Hepatocyte (in vitro differentiated cells): ENCODE data around the gene AXIN1. TPM values are rescaled to one million over a fixed set of nuclear protein-coding genes. Genes with fewer than 3 reads are reported as not detected.
A peak's percentile ranks its signal among the peaks of the same experiment; 100 is the strongest.
"Not testable (repeated sequence)": the region's sequence is repeated elsewhere in the genome, so short reads cannot be mapped to it uniquely, and the experiment has no call there.

Experiments used
- DNase-seq: peaks from one replicate; pipeline ENCODE4 v3.0.0-alpha.2; 2016; ENCODE audit warnings: low spot score
- H2AFZ ChIP-seq: fragments of 200-600 bp; sonication (generic); 2 replicates; pipeline ENCODE4 v1.6.0; 2016; ENCODE audit warnings: antibody characterized with exemption, mild to moderate bottlenecking
- H3K27ac ChIP-seq: fragments of 200-600 bp; sonication (generic); 2 replicates; pipeline ENCODE4 v1.5.1; 2016; ENCODE audit warnings: mild to moderate bottlenecking
- H3K27me3 ChIP-seq: fragments of 200-600 bp; sonication (generic); 2 replicates; pipeline ENCODE4 v1.6.1; 2016
- H3K36me3 ChIP-seq: fragments of 200-600 bp; sonication (generic); replicated peaks from 2 replicates; pipeline ENCODE4 v1.5.1; 2016; ENCODE audit warnings: low read depth; ENCODE audit not compliant: insufficient read depth
- H3K4me1 ChIP-seq: fragments of 200-600 bp; sonication (generic); 2 replicates; pipeline ENCODE4 v1.5.1; 2016; ENCODE audit warnings: mild to moderate bottlenecking, moderate library complexity; ENCODE audit not compliant: insufficient read depth
- H3K4me2 ChIP-seq: fragments of 200-600 bp; sonication (generic); 2 replicates; pipeline ENCODE4 v1.6.0; 2016
- H3K4me3 ChIP-seq: fragments of 200-600 bp; sonication (generic); 2 replicates; pipeline ENCODE4 v1.5.1; 2016; ENCODE audit warnings: mild to moderate bottlenecking
- H3K79me2 ChIP-seq: fragments of 200-600 bp; sonication (generic); 2 replicates; pipeline ENCODE4 v1.6.0; 2017; ENCODE audit warnings: mild to moderate bottlenecking
- H3K9me2 ChIP-seq: fragments of 200-600 bp; sonication (generic); replicated peaks from 2 replicates; pipeline ENCODE4 v1.6.0; 2017; ENCODE audit warnings: mild to moderate bottlenecking; ENCODE audit not compliant: insufficient read depth
- H3K9me3 ChIP-seq: fragments of 200-600 bp; sonication (generic); 2 replicates; pipeline ENCODE4 v1.5.1; 2016; ENCODE audit warnings: low read depth, mild to moderate bottlenecking
- H4K20me1 ChIP-seq: fragments of 200-600 bp; sonication (generic); 2 replicates; pipeline ENCODE4 v1.6.0; 2016; ENCODE audit warnings: mild to moderate bottlenecking; ENCODE audit not compliant: insufficient read depth, poor library complexity, severe bottlenecking
- CTCF ChIP-seq: fragments of 200-600 bp; sonication (generic); IDR thresholded peaks from 2 replicates; pipeline ENCODE4 v1.5.1; 2016; ENCODE audit warnings: antibody characterized with exemption, mild to moderate bottlenecking; ENCODE audit not compliant: poor library complexity
- EZH2 ChIP-seq: fragments of 200-600 bp; sonication (generic); IDR thresholded peaks from 2 replicates; pipeline ENCODE4 v1.6.1; 2016; ENCODE audit warnings: antibody characterized with exemption, mild to moderate bottlenecking, borderline replicate concordance
- EZH2phosphoT487 ChIP-seq: fragments of 200-600 bp; sonication (generic); IDR thresholded peaks from one replicate; pipeline ENCODE4 v1.6.1; 2018; ENCODE audit warnings: antibody characterized with exemption, mild to moderate bottlenecking, low read depth, moderate library complexity; ENCODE audit not compliant: unreplicated experiment, severe bottlenecking
- WGBS: methylation state at CpG from one replicate; pipeline ENCODE4 v1.1.6; 2016; ENCODE audit warnings: low lambda C conversion rate; ENCODE audit errors: missing lambda C conversion rate; 5-methylcytosine and 5-hydroxymethylcytosine counted together
- polyA plus RNA-seq: library from polyadenylated mRNA; unstranded; fragments of >200 nt; fragmentation: Nextera tagmentation; extraction: Ambion mirVana; gene quantifications from 2 replicates; pipeline ENCODE4 v1.2.1, GENCODE V29; 2016
- total RNA-seq: library from RNA; depleted of rRNA; stranded (reverse); fragments of >200 nt; gene quantifications from 2 replicates; pipeline ENCODE4 v1.2.3, GENCODE V29; 2014

Gene AXIN1
- total and polyA plus RNA-seq, 2 experiments from 2014 or later, result 16.1 to 27.2 TPM

- H2AFZ ChIP-seq, result peak overlapping the region; percentile 14
- H3K9me3 ChIP-seq, H3K9me2 ChIP-seq, H3K36me3 ChIP-seq, H3K27me3 ChIP-seq, H4K20me1 ChIP-seq: not testable (repeated sequence)
- 14% methylated on average over 20 of the region's 20 CpGs for WGBS
- peak overlapping the region; percentile 15 for H3K4me3 ChIP-seq
- H3K4me2 ChIP-seq, result peak overlapping the region; percentile 71
- peak; percentile 71 for DNase-seq
- H3K79me2 ChIP-seq, result peaks cover 17% of the 10 kb centered on the region
- peaks cover 35% of the 10 kb centered on the region for H3K4me1 ChIP-seq
- peak overlapping the region; percentile 88 for H3K27ac ChIP-seq
- peak; percentile 28 for TF ChIP-seq CTCF
Measured at GRCh38 chr16:387761-388666, 35.5 kb upstream of the AXIN1 start.

DNA sequence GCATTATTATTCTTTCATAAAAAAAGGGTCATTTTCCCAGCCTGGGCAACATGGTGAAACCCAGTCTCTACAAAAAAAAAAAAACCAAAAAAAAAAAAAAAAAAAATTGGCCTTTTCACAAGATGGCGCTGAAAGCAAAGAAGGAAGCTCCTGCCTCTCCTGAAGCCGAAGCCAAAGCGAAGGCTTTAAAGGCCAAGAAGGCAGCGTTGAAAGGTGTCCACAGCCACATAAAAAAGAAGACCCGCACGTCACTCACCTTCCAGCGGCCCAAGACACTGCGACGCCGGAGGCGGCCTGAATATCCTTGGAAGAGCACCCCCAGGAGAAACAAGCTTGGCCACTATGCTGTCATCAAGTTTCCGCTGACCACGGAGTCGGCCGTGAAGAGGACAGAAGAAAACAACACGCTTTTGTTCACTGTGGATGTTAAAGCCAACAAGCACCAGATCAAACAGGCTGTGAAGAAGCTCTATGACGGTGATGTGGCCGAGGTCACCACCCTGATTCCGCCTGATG lies 34.2 kb upstream of the AXIN1 start:
- TF ChIP-seq CTCF (no peak), EZH2phosphoT487 (no peak), EZH2 (no peak)
- peaks cover 17% of the 10 kb centered on the region for H3K79me2 ChIP-seq
- 77% methylated on average over 19 of the region's 19 CpGs for WGBS
- H3K9me3 ChIP-seq, result no peaks in the 10 kb centered on the region
- no peaks in the 10 kb centered on the region for H3K9me2 ChIP-seq
- no peaks in the 10 kb centered on the region for H3K27me3 ChIP-seq
- no peaks in the 10 kb centered on the region for H4K20me1 ChIP-seq
- peak overlapping the region; percentile 88 for H3K27ac ChIP-seq
- no peaks in the 10 kb centered on the region for H3K36me3 ChIP-seq
- peaks cover 40% of the 10 kb centered on the region for H3K4me1 ChIP-seq
- H2AFZ ChIP-seq, result no peak overlapping the region
- DNase-seq, result peak; percentile 10
- H3K4me3 ChIP-seq, result no peak overlapping the region
- H3K4me2 ChIP-seq, result peak overlapping the region; percentile 71

DNA sequence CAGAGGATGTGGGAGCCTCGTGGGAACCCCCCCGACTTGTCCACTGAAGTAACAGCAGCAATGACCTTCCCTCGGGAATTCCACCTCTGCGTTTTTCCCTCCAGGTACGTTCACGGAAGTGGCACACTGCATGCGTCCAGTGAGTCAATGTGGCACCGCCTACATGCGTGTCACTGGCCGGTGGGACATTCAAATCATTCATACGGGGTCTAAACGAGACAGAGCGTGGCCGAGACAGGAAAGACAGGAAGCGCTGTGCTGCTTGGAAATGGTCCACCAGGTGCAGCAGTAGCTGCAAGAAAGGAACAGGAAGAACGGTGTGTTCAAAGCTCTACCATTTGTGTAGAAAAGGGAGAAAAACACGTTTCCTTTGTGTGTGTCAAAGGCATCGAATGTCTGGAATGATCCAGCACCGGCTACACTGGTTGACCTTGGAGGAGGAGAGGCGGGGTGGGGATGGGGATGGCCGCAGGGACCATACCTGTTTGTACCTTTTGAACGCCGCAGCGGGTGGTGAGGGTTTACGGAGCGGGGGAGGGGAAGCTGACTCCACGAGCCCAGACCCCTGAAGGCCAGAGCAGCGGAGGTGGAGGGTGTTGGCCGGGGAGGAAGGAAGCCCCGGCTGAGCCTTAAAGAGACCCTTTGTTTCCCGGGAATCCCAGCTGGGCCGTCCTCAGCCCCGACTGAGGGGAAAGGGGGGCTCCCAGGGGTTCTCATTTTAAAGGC lies 31.0 kb upstream of the AXIN1 start:
- H3K4me2 ChIP-seq, result peak overlapping the region; percentile 98
- peaks cover 30% of the 10 kb centered on the region for H3K79me2 ChIP-seq
- peaks cover 8% of the 10 kb centered on the region for H4K20me1 ChIP-seq
- peak; percentile 82 for DNase-seq
- H3K36me3 ChIP-seq, result no peaks in the 10 kb centered on the region
- H3K27ac ChIP-seq, result peak overlapping the region; percentile 91
- no peaks in the 10 kb centered on the region for H3K9me2 ChIP-seq
- H3K4me1 ChIP-seq, result peaks cover 40% of the 10 kb centered on the region
- H2AFZ ChIP-seq, result no peak overlapping the region
- H3K27me3 ChIP-seq, result no peaks in the 10 kb centered on the region
- 17% methylated on average over 31 of the region's 33 CpGs for WGBS
- H3K9me3 ChIP-seq, result no peaks in the 10 kb centered on the region
- TF ChIP-seq EZH2 (no peak), CTCF (no peak), EZH2phosphoT487 (no peak)
- H3K4me3 ChIP-seq, result peak overlapping the region; percentile 98
